Nephron (organoid): ENCODE data around the gene TMEM259.

Experiments
- H3K27ac Mint-ChIP-seq, 3 experiments: 2 replicates each; pipeline ENCODE4 v1.8.0; 2020; ENCODE audit warnings: mixed read lengths in 3 of 3, mild to moderate bottlenecking in 2 of 3, moderate library complexity in 1 of 3
- H3K27me3 Mint-ChIP-seq: 2 replicates; pipeline ENCODE4 v1.8.0; 2021; ENCODE audit warnings: low read depth, mild to moderate bottlenecking, moderate library complexity, mixed read lengths
- H3K36me3 Mint-ChIP-seq: 2 replicates; pipeline ENCODE4 v1.8.0; 2020; ENCODE audit warnings: low read depth, mixed read lengths
- H3K4me1 Mint-ChIP-seq: 2 replicates; pipeline ENCODE4 v1.8.0; 2020; ENCODE audit warnings: mixed read lengths
- H3K4me3 Mint-ChIP-seq, 3 experiments: 2 replicates each; pipeline ENCODE4 v1.8.0; 2020; ENCODE audit warnings: mild to moderate bottlenecking in 3 of 3, mixed read lengths in 3 of 3, moderate library complexity in 2 of 3
- H3K9me3 Mint-ChIP-seq: 2 replicates; pipeline ENCODE4 v1.8.0; 2020; ENCODE audit warnings: mixed read lengths
- CTCF ChIP-seq, 3 experiments: fragments of 200-600 bp; sonication (generic); IDR thresholded peaks; one replicate each; pipeline ENCODE4 v1.5.0; 2021; ENCODE audit warnings: antibody characterized with exemption in 3 of 3; ENCODE audit not compliant: unreplicated experiment in 3 of 3

The TMEM259 gene

GRCh38 chr19:990119-990571 lies 30.8 kb downstream of the TMEM259 start:
- TF ChIP-seq CTCF (IDR thresholded peaks at IDR 0.05; ENCODE audit: unreplicated experiment in 3 of 3), result no peak

GRCh38 chr19:989381-990081 lies 31.4 kb downstream of the TMEM259 start:
- Mint-ChIP-seq H3K36me3 (peaks cover 19% of the 10 kb centered on the region), H3K4me3 (no peak overlapping the region), H3K9me3 (no peaks in the 10 kb centered on the region), H3K4me1 (peaks cover 7% of the 10 kb centered on the region), H3K27ac (no peak overlapping the region), H3K27me3 (no peaks in the 10 kb centered on the region)
- TF ChIP-seq CTCF (IDR thresholded peaks at IDR 0.05; ENCODE audit: unreplicated experiment in 3 of 3), result peak in 1 of 3 experiments; percentile 32

More at GRCh38 chr19:990119-990571, 30.8 kb downstream of the TMEM259 start:
- Mint-ChIP-seq H3K9me3 (no peaks in the 10 kb centered on the region), H3K27me3 (no peaks in the 10 kb centered on the region), H3K4me3 (no peak overlapping the region), H3K36me3 (peaks cover 19% of the 10 kb centered on the region), H3K27ac (no peak overlapping the region), H3K4me1 (peaks cover under 1% of the 10 kb centered on the region)

- no peak for TF ChIP-seq CTCF (IDR thresholded peaks at IDR 0.05; ENCODE audit: unreplicated experiment in 3 of 3)
- peaks cover 19% of the 10 kb centered on the region for H3K36me3 Mint-ChIP-seq
- peak overlapping the region in 2 of 3 experiments; percentile 23 to 41 for H3K4me3 Mint-ChIP-seq
- H3K27ac Mint-ChIP-seq, result no peak overlapping the region
- peaks cover 10% of the 10 kb centered on the region for H3K4me1 Mint-ChIP-seq
- no peaks in the 10 kb centered on the region for H3K9me3 Mint-ChIP-seq
- no peaks in the 10 kb centered on the region for H3K27me3 Mint-ChIP-seq
Measured at GRCh38 chr19:988510-988909, 32.4 kb downstream of the TMEM259 start.

- H3K4me3 Mint-ChIP-seq, result no peak overlapping the region
- peaks cover 10% of the 10 kb centered on the region for H3K4me1 Mint-ChIP-seq
- no peak for TF ChIP-seq CTCF (IDR thresholded peaks at IDR 0.05; ENCODE audit: unreplicated experiment in 3 of 3)
- peaks cover 19% of the 10 kb centered on the region for H3K36me3 Mint-ChIP-seq
- H3K27ac Mint-ChIP-seq, result no peak overlapping the region
- no peaks in the 10 kb centered on the region for H3K9me3 Mint-ChIP-seq
- no peaks in the 10 kb centered on the region for H3K27me3 Mint-ChIP-seq
Measured at GRCh38 chr19:988081-988480, 32.8 kb downstream of the TMEM259 start.

- no peak for TF ChIP-seq CTCF (IDR thresholded peaks at IDR 0.05; ENCODE audit: unreplicated experiment in 3 of 3)
- no peaks in the 10 kb centered on the region for H3K27me3 Mint-ChIP-seq
- peaks cover 10% of the 10 kb centered on the region for H3K4me1 Mint-ChIP-seq
- peaks cover 14% of the 10 kb centered on the region for H3K36me3 Mint-ChIP-seq
- no peaks in the 10 kb centered on the region for H3K9me3 Mint-ChIP-seq
- no peak overlapping the region for H3K27ac Mint-ChIP-seq
- peak overlapping the region; percentile 96 to 97 (median 96) for H3K4me3 Mint-ChIP-seq
Measured at GRCh38 chr19:986083-986482, 34.8 kb downstream of the TMEM259 start.
